Suppressor macrophage treated with lipopolysaccharide for 1 hour (primary cell): ENCODE results near the gene ARHGDIG.
"Not testable (repeated sequence)": the region's sequence is repeated elsewhere in the genome, so short reads cannot be mapped to it uniquely, and the experiment has no call there.

Experiments used
- DNase-seq, 3 donors: peaks; one replicate each; pipeline ENCODE4 v3.0.0-alpha.2; 2020 to 2022

The ARHGDIG gene

GRCh38 chr16:264440-264951 is 15.9 kb upstream of the ARHGDIG start:
- DNase-seq, result no peak

GRCh38 chr16:265002-265529 is 15.3 kb upstream of the ARHGDIG start:
- no peak for DNase-seq

GRCh38 chr16:265711-266110 is 14.7 kb upstream of the ARHGDIG start:
- no peak for DNase-seq

GRCh38 chr16:266258-267164 is 13.9 kb upstream of the ARHGDIG start:
- no peak for DNase-seq

GRCh38 chr16:267562-267961 is 12.8 kb upstream of the ARHGDIG start:
- DNase-seq, result not testable (repeated sequence)

- DNase-seq, result no peak
Observed at GRCh38 chr16:268141-269053, 12.0 kb upstream of the ARHGDIG start.

GRCh38 chr16:269061-269796 is 11.2 kb upstream of the ARHGDIG start:
- DNase-seq, result no peak

GRCh38 chr16:270381-271255 is 9.8 kb upstream of the ARHGDIG start:
- DNase-seq, result no peak

GRCh38 chr16:272633-273546 is 7.5 kb upstream of the ARHGDIG start:
- no peak for DNase-seq

GRCh38 chr16:273547-274421 is 6.6 kb upstream of the ARHGDIG start:
- no peak for DNase-seq

GRCh38 chr16:275041-275641 is 5.2 kb upstream of the ARHGDIG start:
- DNase-seq, result peak in 1 of 3 donors; percentile 26

- DNase-seq, result peak in 1 of 3 donors; percentile 36
Observed at GRCh38 chr16:275786-276232, 4.6 kb upstream of the ARHGDIG start, which contains the start of gene RGS11. RGS11 (minus strand) TSS chr16:275944; CDS start chr16:275911, 33 bp downstream.

- DNase-seq, result no peak
Observed at GRCh38 chr16:276426-277077, 3.8 kb upstream of the ARHGDIG start.

GRCh38 chr16:278863-279366 is 1.5 kb upstream of the ARHGDIG start:
- no peak for DNase-seq

GRCh38 chr16:279531-279930 is 860 bp upstream of the ARHGDIG start:
- no peak for DNase-seq

- no peak for DNase-seq
Observed at GRCh38 chr16:280005-280460, 358 bp upstream of the ARHGDIG start.

GRCh38 chr16:280991-281659 is 734 bp downstream of the ARHGDIG start:
- DNase-seq, result no peak
